HG03135 (cell line): ENCODE data around the gene SHISAL1.
"Not testable (repeated sequence)": the region's sequence is repeated elsewhere in the genome, so short reads cannot be mapped to it uniquely, and the experiment has no call there.

Source experiments
- ATAC-seq: cut with Tn5 transposase; IDR thresholded peaks from one replicate; pipeline ENCODE4 v1.9.1; 2021; ENCODE audit warnings: mild to moderate bottlenecking, moderate library complexity; ENCODE audit not compliant: unreplicated experiment

The SHISAL1 gene

DNA sequence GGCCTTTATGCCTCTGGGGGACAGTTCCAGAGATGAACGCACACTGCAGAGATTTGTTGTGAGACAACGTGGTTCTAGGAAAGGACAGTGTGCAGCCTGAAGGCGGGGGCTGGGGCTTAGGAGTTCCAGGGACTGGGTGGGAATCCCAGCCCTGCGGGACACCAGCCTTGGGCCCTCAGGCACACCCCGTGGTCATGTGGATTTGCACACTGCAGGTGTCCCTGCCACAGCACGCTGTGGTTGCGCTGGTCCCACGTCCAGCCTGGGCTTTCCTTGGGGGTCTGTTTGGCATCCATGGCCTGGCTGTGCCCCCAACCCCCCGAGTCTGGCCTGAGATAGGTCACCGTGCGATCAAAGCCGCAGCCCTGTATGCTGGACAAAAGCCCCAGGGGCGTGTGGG is 7.3 kb downstream of the SHISAL1 start:
- ATAC-seq, result no peak

DNA sequence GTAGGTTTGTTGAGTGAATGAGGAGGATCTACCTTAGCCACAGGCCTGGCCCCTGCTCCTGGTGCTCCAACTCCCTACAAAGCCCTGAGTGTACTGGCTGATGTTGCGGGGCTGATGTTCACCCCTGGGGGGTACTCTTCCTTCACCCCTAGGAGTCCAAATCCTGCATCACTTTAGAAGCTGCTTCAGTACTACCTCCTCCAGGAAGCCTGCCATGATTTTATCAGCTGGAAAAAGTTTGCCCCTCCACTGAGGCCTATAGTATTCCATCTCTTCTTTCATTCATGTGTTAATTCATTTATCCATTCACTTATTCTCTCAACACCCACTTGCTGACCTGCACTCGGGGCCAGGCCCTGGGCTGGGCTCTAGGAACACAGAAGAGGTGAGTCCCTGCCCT is 7.8 kb downstream of the SHISAL1 start:
- ATAC-seq, result no peak

DNA sequence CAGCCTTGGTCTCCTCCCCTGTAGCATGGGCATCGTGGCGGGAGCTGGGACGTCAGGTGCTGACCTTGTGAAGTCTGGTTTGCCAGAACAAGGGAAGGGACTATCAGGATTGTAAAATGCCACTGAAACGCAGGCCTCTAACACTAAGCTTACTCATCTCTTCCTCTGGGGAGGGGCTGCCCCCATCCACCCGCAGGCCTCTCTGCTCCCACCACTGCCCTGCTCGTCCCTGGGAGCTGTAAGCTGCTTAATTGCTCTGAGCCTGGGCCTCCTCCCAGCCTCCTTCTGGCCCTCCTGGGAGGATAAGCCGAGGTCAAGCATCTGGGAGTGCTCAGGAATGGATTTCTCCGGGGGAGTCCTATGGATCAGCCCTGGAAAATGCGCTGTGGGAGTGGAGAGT is 8.4 kb downstream of the SHISAL1 start:
- ATAC-seq, result no peak

DNA sequence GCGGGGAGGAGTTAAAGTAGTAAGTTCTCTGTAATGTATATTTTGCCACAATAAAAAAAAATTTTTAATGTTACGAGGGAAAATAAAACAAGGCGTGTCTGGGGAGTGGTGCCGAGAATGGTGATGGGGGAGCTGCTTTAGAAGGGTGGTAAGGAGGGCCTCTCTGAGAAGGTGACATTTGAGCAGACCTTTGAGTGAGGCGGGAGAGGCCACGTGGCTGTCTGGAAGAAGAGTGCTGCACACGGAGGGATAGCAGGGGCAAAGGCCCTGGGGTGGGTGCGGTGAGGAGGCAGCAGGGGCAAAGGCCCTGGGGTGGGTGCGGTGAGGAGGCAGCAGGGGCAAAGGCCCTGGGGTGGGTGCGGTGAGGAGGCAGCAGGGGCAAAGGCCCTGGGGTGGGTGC is 10.4 kb downstream of the SHISAL1 start:
- not testable (repeated sequence) for ATAC-seq

DNA sequence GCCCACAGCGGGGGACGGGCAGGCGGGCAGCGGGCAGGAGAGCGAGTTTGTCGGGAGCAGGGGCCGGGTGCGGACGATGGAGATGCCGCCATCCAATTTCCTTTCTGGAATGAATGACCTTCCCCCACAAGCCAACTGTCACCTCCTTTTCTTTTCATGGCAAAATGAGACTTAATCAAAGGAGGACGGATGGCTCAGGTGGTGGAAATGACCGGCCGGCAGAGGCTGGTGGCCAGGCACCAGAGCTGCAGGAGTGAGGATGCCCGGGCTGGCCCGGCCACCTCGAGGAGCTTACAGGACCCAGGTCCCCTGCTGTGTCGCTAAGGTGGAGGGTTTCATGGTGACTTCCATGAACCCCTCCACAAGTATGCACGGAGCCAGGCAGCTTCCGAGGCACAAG is 11.7 kb downstream of the SHISAL1 start:
- ATAC-seq, result no peak

DNA sequence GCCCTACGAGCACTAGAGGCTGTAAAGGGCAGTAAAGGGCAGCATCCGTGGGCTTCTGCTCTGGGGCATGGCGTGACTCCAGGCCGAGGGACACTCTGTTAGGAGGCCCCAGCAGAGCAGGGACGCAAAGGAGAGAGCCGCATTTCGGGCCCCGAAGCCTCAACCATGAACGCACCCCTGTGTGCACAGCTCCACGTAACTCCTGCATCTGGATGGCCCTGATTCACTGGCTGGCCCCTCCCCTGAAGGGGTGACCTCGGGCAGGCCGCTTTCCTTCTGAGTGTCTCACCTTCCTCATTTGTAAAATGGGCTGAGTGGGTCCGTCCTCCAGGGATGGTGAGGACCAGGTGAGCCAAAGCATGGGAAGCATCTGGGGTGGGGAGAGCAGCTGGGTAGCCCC is 13.6 kb downstream of the SHISAL1 start:
- ATAC-seq, result no peak

DNA sequence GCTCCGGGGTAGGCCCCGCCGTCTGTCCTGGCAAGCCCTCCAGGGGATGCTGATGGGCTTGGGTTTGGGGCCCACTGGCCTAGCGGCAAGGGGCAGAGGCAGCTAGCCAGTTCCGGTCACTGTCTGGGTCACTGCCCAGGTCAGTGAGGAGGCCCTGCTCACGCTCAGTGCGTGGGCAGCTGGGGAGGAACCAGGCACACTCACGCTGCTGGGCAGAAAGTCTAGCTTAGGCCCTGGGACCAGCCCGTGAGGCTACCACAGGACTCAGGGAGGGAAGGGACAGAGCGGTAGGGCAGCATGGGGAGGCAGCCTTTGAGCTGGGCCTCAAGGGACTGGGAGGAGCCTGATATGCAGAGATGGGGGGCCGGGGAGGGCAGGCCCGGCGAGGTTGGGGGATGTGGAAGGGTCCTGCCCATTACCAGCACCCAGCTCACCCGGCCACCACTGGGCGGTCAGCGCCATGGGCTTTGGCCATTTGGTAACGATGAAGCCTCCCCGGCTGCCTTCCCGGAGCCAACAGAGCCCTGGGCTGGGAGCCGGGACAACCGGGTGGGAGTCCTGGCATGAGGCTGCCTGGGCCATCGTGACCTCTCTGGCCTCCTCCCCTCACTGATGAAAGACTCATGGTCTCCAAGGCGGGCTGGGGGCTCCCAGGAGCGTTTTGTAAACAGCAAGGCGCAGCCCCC is 14.2 kb downstream of the SHISAL1 start:
- ATAC-seq, result no peak

DNA sequence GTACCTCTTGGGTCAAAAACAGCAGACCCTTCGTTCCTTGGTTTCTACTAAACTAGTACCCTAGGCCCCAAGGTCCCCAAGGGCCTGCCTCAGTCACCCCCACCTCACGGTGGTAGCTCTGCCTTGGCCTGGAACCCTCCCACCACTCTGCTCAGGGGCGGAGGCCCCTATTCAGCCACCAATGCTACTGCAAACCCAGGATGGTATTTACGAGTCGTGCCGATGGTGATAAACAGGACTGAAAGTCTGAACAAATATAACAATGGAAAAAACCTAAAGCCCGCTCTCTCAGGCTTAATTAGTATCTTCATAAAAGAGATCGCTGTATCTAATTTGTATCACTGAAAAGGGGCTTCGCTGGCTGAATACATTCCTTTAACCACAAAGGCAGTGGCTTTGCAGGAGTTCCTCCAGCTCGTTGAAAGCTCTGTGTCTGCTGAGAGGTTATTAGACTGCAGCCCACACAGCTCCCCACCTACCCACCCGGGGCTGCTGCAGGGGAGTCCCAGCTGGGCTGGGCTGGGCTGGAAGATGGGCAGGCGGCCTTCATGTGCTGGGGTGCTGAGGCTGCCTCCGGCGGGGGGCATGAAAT is 15.2 kb downstream of the SHISAL1 start:
- no peak for ATAC-seq

DNA sequence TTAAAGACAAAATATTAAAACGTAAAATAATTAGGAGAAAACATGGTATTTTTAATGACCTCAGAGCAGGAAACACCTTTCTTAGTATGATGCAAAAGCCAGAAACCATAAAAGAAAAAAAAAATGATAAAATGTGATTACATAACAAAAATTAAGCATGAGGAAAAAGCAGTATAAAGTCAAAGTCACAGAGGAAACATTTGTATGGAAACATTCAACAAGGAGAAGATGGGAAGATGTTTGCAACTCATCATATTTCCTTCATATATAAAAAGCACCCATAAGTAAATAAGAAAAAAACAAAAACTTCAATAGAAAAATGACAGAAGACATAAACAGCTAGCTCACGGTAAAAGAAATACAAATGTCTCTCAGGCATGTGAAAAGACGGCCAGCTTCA is 17.3 kb downstream of the SHISAL1 start:
- no peak for ATAC-seq

DNA sequence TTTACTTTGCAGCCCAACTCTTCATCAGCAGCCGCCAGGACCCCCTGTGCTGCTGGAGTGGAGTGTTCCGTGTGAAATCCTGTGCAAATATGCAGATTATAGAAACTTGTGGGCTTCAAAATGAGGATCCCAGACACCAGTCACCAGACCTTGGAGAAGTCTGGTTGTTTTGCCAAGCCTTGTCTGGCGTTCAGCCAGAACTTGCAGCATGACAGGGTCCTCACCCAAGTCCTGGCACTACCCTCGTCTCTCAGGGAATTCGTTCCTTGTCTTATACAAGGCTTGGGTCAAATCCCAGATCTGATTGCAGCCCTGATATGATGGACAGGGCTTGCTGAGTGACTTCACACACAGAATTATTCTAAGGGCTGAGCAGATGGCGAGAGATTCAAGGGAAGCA is 18.9 kb downstream of the SHISAL1 start:
- ATAC-seq, result no peak

DNA sequence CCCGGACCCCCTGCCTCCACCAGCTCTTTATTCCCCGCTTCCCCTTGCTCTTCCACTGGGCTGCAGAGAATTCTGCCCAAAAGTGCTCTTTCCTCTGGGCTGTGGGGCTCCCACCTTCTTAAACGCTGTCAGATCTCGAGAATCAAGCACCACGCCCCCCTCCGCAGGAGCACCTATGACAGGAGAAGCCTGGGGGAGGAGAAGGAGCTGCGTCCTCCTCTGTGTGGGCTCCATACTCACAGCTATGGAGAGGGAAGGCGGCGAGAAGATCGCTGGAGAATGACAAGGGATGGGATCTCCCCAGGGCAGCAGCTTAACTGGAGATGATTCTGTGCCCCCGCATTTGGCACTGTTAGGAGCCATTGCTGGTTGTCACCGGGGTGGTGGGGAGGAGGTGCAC is 19.7 kb downstream of the SHISAL1 start:
- ATAC-seq, result no peak

DNA sequence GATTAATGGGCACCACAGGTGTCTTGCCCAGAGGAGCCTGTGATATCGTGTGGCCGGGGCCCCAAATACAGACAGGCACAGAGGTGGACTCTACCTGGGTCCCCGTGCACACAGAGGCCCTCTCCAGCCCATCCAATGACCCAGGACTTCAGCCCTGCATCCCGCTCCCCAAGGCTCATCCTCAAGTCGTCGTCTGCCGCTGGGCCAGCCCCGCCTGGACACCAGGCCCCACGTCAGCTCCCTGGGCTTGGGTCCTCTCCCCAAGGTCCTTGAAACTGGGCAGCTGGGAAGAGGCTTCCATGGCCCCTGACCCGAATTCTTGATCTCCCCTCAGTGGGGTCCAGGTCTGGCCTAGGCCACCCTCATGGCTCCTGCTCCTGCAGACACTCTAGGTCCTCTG is 20.2 kb downstream of the SHISAL1 start:
- no peak for ATAC-seq

DNA sequence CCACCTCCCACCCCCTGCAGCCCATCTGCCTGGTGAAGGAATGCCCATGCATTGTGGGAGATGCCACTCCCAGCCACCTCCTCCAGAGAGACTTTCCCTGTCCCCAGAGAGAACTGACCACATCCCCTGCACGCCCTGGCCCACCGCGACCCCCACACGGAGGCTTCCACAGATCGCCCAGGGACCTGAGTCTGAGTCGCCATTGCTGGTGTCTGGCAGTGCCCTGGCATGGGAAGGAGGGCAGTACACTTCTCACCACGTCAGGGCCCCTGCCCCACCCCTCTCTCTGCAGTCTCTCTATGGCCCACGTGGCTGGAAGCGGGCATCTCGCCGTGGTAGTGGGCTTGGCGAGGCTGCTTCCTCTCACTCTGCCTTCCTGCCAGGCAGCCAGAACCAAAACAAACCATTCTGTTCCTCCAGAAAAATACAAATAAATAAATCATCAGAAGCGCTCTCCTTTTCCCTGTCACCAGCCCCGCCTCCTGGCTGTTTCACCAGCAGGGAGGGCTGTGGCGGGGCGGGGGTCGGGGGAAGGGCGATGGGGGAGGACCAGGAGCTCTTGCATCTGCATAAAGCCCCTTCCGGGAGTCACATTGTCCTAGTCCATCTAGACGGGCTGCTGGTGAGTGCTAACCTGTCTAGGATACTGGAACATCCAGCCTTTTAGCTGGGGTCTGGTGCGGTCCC is 20.9 kb downstream of the SHISAL1 start:
- ATAC-seq, result no peak

DNA sequence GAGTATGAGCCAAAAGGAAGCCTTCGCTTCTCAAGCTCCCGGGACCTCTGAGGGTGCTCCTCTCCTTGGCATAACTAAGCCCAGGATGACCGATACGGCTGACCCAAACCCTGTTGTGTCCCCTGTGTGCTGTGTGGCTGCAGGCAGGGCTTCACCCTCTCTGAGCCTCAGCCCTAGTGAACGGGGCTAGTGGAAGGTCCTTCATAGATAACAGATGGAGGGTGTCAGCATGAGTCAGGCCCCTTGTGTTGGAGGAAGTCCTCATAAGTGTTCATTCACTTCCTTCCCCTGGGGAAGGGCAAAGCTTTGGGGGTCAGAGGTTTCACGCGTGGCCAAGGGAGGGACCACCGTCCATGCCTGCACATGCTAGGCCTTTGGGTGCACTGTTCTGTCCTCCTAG is 21.5 kb downstream of the SHISAL1 start:
- ATAC-seq, result no peak

DNA sequence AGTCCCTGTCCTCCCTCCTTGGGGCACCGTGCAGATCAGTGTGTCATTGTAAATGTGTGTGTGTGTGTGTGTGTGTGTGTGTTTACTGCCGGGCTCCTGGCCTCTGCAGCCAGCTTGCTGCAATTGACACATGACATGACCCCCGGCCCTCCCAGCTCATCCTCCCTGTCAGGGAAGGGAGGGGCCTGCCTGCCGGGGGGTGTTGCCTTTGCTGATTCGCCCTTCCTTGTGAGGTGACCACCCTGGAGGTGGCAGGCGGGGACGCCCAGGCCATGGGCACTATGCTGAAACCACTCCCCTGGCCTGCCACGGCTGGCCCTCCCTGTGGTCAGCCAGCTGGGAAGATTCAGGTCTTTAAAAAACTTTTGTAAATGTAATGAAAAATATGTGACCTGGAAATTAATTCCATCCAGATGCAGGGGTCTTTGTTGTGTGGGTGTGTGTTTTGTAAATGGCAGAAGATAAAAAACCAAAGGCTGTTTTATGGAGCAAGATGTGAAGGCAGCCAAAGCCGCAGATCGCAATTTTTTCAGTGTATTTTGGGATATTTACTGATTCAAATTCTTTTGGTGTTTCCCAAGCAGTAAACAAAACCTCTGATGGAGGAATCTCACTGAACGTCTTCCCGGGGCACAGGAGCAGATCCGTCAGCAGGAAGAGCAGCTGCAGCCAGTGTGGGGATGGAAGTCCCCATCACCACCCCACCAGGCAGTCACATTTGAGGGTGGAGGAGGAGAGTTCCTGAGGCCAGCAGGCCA is 23.2 kb downstream of the SHISAL1 start:
- ATAC-seq, result no peak

DNA sequence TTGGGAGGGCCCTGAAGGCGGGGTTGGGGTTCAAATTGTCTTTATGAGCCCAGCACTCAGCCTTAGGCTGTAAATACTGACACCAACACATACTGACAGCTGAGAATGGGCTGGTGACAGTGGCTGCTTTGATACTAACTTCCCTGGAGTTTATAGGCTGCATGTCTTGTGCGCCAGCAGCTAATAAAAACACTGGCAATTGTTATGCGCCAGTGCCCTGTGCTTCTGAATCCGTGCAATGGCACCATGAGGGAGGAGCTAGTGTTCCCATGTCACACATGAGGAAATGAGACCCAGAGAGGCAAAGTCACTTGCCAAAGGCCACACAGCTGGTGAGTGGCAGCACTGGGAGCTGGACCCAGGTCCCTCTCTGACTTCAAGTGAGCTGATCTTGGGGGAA is 23.8 kb downstream of the SHISAL1 start:
- no peak for ATAC-seq

DNA sequence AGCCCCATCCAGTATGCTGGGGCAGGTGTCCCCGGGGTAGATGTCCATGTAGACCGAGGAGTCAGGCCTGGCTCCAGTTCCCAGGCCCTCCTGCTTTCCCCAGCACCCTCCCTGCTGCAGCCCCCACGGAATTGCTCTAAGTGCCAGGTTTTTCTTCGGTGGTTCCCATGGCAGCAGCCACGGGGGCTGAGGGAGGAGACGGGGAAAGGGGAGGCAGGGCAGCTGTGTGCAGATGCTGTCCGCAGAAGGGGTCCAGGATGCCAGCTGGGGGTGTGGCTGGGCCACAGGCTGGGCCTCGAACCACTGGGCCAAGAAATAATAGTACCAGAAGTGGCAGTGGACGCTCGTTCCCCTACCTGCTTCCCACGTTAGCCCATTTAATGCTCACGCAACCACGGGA is 25.0 kb downstream of the SHISAL1 start:
- no peak for ATAC-seq

DNA sequence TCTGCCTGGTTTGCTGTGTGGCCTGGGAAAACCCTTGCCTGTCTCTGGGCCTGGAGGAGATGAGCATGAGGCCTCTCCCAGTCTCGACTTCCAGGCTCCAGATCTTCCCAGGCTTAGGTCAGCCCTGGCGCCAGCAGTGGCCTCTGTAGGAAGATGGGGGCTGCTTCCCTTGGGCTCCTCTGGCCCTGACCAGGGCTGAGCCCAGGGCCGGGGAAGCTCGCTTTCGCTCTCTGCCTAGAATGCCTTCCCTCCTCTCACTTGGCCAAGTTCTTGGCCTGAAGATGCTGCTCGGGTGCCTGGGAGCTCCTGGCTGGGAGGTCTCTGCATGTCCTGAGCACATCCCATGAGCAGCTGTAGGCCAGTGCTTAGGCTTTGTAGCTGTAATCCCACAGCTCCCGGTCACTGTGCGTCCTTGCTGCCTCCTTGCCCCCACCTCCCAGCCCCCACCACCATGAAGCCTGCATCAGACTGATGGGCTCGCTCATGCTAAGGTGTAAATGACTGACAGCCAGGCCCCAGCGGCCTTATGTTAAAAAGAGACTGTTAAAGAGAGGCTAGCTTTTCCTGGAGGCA is 25.5 kb downstream of the SHISAL1 start:
- ATAC-seq, result no peak

DNA sequence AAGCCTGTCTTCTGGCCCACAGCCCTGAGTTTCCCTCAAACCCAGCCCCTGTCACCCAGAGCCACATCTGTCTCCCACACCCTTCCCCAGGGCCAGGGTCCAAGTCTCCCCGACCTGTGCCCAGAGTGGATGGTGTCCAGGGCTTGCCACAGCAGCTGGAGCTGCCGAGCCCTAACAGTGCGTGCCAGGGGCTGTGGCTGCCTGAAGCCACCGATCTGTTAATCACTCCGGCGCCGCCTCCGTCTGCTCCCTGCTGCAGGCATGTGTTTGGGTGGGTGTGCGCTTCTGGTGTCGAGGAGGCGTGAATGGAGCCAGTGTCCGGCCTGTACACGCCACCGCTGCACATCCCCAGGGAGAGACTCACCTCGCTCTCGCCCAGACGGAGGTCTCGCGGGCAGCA is 26.1 kb downstream of the SHISAL1 start:
- ATAC-seq, result no peak

DNA sequence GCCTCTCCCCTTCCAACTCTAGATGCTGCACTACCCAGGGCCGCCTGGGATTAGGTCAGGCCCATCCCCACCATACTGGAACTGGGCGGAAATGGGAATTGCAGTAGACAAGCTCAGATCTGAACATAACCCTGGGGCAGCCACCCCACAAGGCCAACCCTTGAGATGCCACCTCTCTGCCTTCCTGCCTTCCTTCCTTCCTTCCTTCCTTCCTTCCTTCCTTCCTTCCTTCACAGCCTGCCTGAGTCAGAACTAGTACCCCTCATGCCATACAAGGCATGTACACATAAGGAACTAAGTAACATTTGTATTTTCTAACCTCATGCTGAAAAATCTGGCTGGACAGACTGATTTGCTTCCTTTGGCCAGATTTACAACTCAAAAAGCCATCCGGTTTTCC is 28.0 kb downstream of the SHISAL1 start:
- no peak for ATAC-seq
